Activated CD8-positive, alpha-beta T cell treated with anti-CD3 and anti-CD28 coated beads for 36 hours (primary cell): Measurements from ENCODE around the gene TMSB10. TPM values are rescaled to one million over a fixed set of nuclear protein-coding genes. Genes with fewer than 3 reads are reported as not detected.

Experiments used
- ATAC-seq: fragments of 200-7000 bp; cut with Tn5 transposase; one replicate; pipeline ENCODE4 v1.10.0; 2021; ENCODE audit warnings: mild to moderate bottlenecking, moderate library complexity
- CTCF ChIA-PET: fragments of 350-600 bp; sonication (Branson Sonifier 250); formaldehyde crosslinking; loops from one replicate; lab custom pipeline; 2021; ENCODE audit warnings: antibody characterized with exemption; lab: Charles Lee
- POLR2A ChIA-PET: fragments of 350-600 bp; sonication (Branson Sonifier 250); formaldehyde crosslinking; loops from one replicate; lab custom pipeline; 2021; ENCODE audit warnings: antibody characterized with exemption; lab: Charles Lee
- DNase-seq: peaks from one replicate; pipeline ENCODE4 v3.0.0-alpha.2; 2020
- H3K27ac Mint-ChIP-seq: one replicate; pipeline ENCODE4 v1.8.0; 2021; ENCODE audit warnings: mild to moderate bottlenecking, mixed read lengths
- H3K27me3 Mint-ChIP-seq: one replicate; pipeline ENCODE4 v1.8.0; 2021; ENCODE audit warnings: mixed read lengths
- H3K36me3 Mint-ChIP-seq: one replicate; pipeline ENCODE4 v1.8.0; 2021; ENCODE audit warnings: low read depth, mixed read lengths
- H3K4me1 Mint-ChIP-seq: one replicate; pipeline ENCODE4 v1.8.0; 2021; ENCODE audit warnings: low read depth, mixed read lengths
- H3K4me3 Mint-ChIP-seq: one replicate; pipeline ENCODE4 v1.8.0; 2021; ENCODE audit warnings: mild to moderate bottlenecking, moderate library complexity, mixed read lengths
- H3K9me3 Mint-ChIP-seq: one replicate; pipeline ENCODE4 v1.8.0; 2021; ENCODE audit warnings: mixed read lengths
- CTCF ChIP-seq: fragments of 200-600 bp; IDR thresholded peaks from one replicate; pipeline ENCODE4 v1.8.0; 2022; ENCODE audit warnings: antibody characterized with exemption, mild to moderate bottlenecking
- intact Hi-C: fragments of 100-400 bp; cut with micrococcal nuclease; formaldehyde crosslinking; loops from one replicate; pipeline ENCODE4 v1.10.0; 2022
- total RNA-seq, 2 experiments: library from RNA; stranded (reverse); gene quantifications; one replicate each; pipeline ENCODE4 v1.2.3, GENCODE V29; 2021

TMSB10 gene
- total RNA-seq, 2 experiments from 2014 or later = 2,035 to 2,060 TPM

GRCh38 chr2:84896567-84896966 is 8.9 kb upstream of the TMSB10 start:
- intact Hi-C loops = loop anchor here (5.0 kb wide), 1 partner anchor 41 kb away; no protein-coding TSS in a partner anchor
- TF ChIP-seq CTCF = no peak
- Mint-ChIP-seq H3K27me3 (no peaks in the 10 kb centered on the region), H3K4me1 (peaks cover 53% of the 10 kb centered on the region), H3K9me3 (peaks cover under 1% of the 10 kb centered on the region), H3K27ac (peak overlapping the region; percentile 8), H3K4me3 (no peak overlapping the region), H3K36me3 (no peaks in the 10 kb centered on the region)
- CTCF ChIA-PET = no interaction called here
- DNase-seq (no peak), ATAC-seq (no peak)
- POLR2A ChIA-PET = no interaction called here

GRCh38 chr2:84897773-84898172 is 7.7 kb upstream of the TMSB10 start:
- POLR2A ChIA-PET = interaction anchor here (0.8 to 2.2 kb wide), 5 partner anchors 9 to 27 kb away, joined by 3 to 9 read pairs (median 3); partner anchors contain the start of gene TRABD2A
- Mint-ChIP-seq H3K36me3 (no peaks in the 10 kb centered on the region), H3K9me3 (peaks cover 1% of the 10 kb centered on the region), H3K4me3 (no peak overlapping the region), H3K27ac (peak overlapping the region; percentile 99), H3K4me1 (peaks cover 62% of the 10 kb centered on the region), H3K27me3 (no peaks in the 10 kb centered on the region)
- CTCF ChIA-PET = interaction anchor here (1.0 to 4.6 kb wide), 3 partner anchors 8 to 28 kb away, joined by 3 to 35 read pairs (median 11); no protein-coding TSS in a partner anchor
- intact Hi-C loops = loop anchor here (5.0 kb wide), 1 partner anchor 40 kb away; no protein-coding TSS in a partner anchor
- ATAC-seq = peak; percentile 29
- DNase-seq = no peak
- no peak for TF ChIP-seq CTCF

GRCh38 chr2:84899304-84900204 is 5.9 kb upstream of the TMSB10 start:
- Mint-ChIP-seq H3K36me3 (no peaks in the 10 kb centered on the region), H3K4me1 (peaks cover 66% of the 10 kb centered on the region), H3K27ac (peak overlapping the region; percentile 99), H3K9me3 (peaks cover 1% of the 10 kb centered on the region), H3K4me3 (no peak overlapping the region), H3K27me3 (no peaks in the 10 kb centered on the region)
- intact Hi-C loops = loop anchor here (5.0 kb wide), 1 partner anchor 38 kb away; no protein-coding TSS in a partner anchor
- no peak for TF ChIP-seq CTCF
- DNase-seq = no peak
- ATAC-seq = no peak
- ChIA-PET POLR2A (interaction anchor here (0.8 to 2.3 kb wide), 3 partner anchors 10 to 44 kb away, joined by 4 to 9 read pairs (median 9); partner anchors contain the start of gene TRABD2A), CTCF (interaction anchor here (2.1 to 4.6 kb wide), 2 partner anchors 17 to 26 kb away, joined by 11 to 35 read pairs; no protein-coding TSS in a partner anchor)

- no peak for DNase-seq
- no peak for TF ChIP-seq CTCF
- ChIA-PET CTCF (interaction anchor here (0.9 to 4.6 kb wide), 5 partner anchors 13 to 111 kb away, joined by 3 to 35 read pairs (median 3); no protein-coding TSS in a partner anchor), POLR2A (interaction anchor here (2.3 kb wide), 1 partner anchor 12 kb away, joined by 9 read pairs; no protein-coding TSS in a partner anchor)
- intact Hi-C loops = no loop called here
- Mint-ChIP-seq H3K4me3 (no peak overlapping the region), H3K27me3 (no peaks in the 10 kb centered on the region), H3K4me1 (peaks cover 61% of the 10 kb centered on the region), H3K36me3 (peaks cover 2% of the 10 kb centered on the region), H3K9me3 (peaks cover 1% of the 10 kb centered on the region), H3K27ac (no peak overlapping the region)
- ATAC-seq = no peak
Measured at GRCh38 chr2:84900971-84901370, 4.5 kb upstream of the TMSB10 start.
